Measurements from ENCODE around the gene HNMT.

- no peak for TF ChIP-seq CTCF (conservative IDR thresholded peaks at IDR 0.05)
- TF ChIP-seq ZFX (IDR thresholded peaks at IDR 0.05), result no peak
Measured at GRCh38 chr2:138061961-138062360, 97.7 kb downstream of the HNMT start.
